Natural killer cell (primary cell): Measurements from ENCODE around the gene METTL24. TPM values are rescaled to one million over a fixed set of nuclear protein-coding genes. Genes with fewer than 3 reads are reported as not detected.

Experiments
- ATAC-seq, 3 donors: fragments of 150-1000 bp in 2 of 3; fragments of 200-7000 bp in 1 of 3; cut with Tn5 transposase; 1 replicate in 1 of 3; 2 replicates in 2 of 3; pipeline ENCODE4 v1.10.0; 2021; ENCODE audit warnings: mild to moderate bottlenecking in 2 of 3, moderate library complexity in 2 of 3
- DNase-seq, 2 donors: peaks; one replicate each; pipeline versions ENCODE4 v3.0.0 to v3.0.0-alpha.2; 2013 to 2021; ENCODE audit warnings: mixed read lengths in 1 of 2
- H3K27ac ChIP-seq: one replicate; pipeline ENCODE4 v1.5.1; 2013; ENCODE audit warnings: mild to moderate bottlenecking, low read length
- H3K27me3 ChIP-seq: one replicate; pipeline ENCODE4 v1.6.1; 2013; ENCODE audit warnings: low read length; ENCODE audit not compliant: control insufficient read depth, insufficient read depth
- H3K36me3 ChIP-seq: one replicate; pipeline ENCODE4 v1.6.1; 2013; ENCODE audit warnings: low read length; ENCODE audit not compliant: control insufficient read depth, insufficient read depth
- H3K4me1 ChIP-seq: one replicate; pipeline ENCODE4 v1.6.1; 2013; ENCODE audit warnings: low read length; ENCODE audit not compliant: control insufficient read depth, insufficient read depth
- H3K4me3 ChIP-seq: one replicate; pipeline ENCODE4 v1.5.1; 2013; ENCODE audit warnings: low read length
- H3K9me3 ChIP-seq: one replicate; pipeline ENCODE4 v1.6.1; 2013; ENCODE audit warnings: low read length; ENCODE audit not compliant: control insufficient read depth, insufficient read depth
- H3K27ac Mint-ChIP-seq, 2 donors: one replicate each; pipeline ENCODE4 v1.8.0; 2022; ENCODE audit warnings: mild to moderate bottlenecking in 2 of 2, mixed read lengths in 2 of 2, moderate library complexity in 1 of 2
- H3K27me3 Mint-ChIP-seq, 2 donors: one replicate each; pipeline ENCODE4 v1.8.0; 2022; ENCODE audit warnings: low read depth in 2 of 2, mixed read lengths in 2 of 2
- H3K36me3 Mint-ChIP-seq: one replicate; pipeline ENCODE4 v1.8.0; 2022; ENCODE audit warnings: mixed read lengths
- H3K4me1 Mint-ChIP-seq, 2 donors: one replicate each; pipeline ENCODE4 v1.8.0; 2022; ENCODE audit warnings: mixed read lengths in 2 of 2
- H3K4me3 Mint-ChIP-seq: one replicate; pipeline ENCODE4 v1.8.0; 2022; ENCODE audit warnings: mild to moderate bottlenecking, moderate library complexity, mixed read lengths
- H3K9me3 Mint-ChIP-seq, 2 donors: one replicate each; pipeline ENCODE4 v1.8.0; 2022; ENCODE audit warnings: mixed read lengths in 2 of 2
- WGBS: methylation state at CpG from one replicate; pipeline ENCODE4 v1.1.7; 2013; ENCODE audit warnings: missing lambda C conversion rate; ENCODE audit not compliant: insufficient coverage; 5-methylcytosine and 5-hydroxymethylcytosine counted together
- intact Hi-C: fragments of 100-400 bp; cut with micrococcal nuclease; formaldehyde crosslinking; loops from one replicate; pipeline ENCODE4 v1.14.2; 2022
- total RNA-seq, 4 donors: library from RNA; stranded (reverse); fragments of 120-200 nt in 1 of 4; gene quantifications; one replicate each; pipeline versions ENCODE4 v1.2.3 to v1.2.4, GENCODE V29; 2013 to 2022
- TF ChIP-seq, protein P1 (sequence below): fragments of 200-600 bp; IDR thresholded peaks from one replicate; pipeline ENCODE4 v1.8.0; 2022; ENCODE audit warnings: antibody characterized with exemption

The METTL24 gene
- total RNA-seq, 3 donors from 2014 or later (not counting 1 experiment from before 2014, with no cell fraction given) = 0.24 to 1.00 TPM; not detected in 1

DNA sequence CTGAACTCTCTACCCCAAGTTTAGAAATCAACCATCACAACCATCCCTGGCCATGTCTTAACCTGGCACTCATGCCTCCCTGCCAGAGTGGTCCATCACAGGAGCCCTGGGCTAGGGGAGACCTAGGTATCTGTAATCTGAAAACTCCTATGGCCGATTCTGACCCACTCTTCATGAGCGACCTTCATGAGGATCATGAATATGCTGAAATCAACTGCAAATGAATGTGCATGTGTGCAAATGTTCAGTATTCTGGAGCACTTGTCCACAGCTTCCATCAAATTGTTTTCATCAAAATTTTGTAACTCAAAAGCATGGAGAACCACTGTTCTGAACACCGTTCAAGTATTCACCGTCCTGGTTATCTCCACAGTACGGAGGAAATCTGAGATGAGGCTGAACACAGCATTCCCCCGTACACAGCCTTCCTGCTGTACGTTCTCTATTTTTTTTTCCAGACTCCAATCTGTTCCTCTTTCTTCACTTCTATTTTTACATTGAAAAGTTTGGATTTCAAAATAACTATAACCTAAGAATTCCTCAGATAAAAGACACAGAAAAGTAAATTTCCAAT is 17.7 kb downstream of the METTL24 start:
- H3K4me3 Mint-ChIP-seq = no peak overlapping the region
- no peaks in the 10 kb centered on the region for H3K36me3 Mint-ChIP-seq
- no peaks in the 10 kb centered on the region for H3K9me3 Mint-ChIP-seq
- WGBS = 62% methylated on average over 7 of the region's 7 CpGs
- Histone ChIP-seq H3K27me3 (no peaks in the 10 kb centered on the region), H3K36me3 (no peaks in the 10 kb centered on the region), H3K27ac (no peak overlapping the region), H3K4me1 (no peaks in the 10 kb centered on the region), H3K9me3 (no peaks in the 10 kb centered on the region), H3K4me3 (no peak overlapping the region)
- no peak for DNase-seq
- TF ChIP-seq, protein P1, sequence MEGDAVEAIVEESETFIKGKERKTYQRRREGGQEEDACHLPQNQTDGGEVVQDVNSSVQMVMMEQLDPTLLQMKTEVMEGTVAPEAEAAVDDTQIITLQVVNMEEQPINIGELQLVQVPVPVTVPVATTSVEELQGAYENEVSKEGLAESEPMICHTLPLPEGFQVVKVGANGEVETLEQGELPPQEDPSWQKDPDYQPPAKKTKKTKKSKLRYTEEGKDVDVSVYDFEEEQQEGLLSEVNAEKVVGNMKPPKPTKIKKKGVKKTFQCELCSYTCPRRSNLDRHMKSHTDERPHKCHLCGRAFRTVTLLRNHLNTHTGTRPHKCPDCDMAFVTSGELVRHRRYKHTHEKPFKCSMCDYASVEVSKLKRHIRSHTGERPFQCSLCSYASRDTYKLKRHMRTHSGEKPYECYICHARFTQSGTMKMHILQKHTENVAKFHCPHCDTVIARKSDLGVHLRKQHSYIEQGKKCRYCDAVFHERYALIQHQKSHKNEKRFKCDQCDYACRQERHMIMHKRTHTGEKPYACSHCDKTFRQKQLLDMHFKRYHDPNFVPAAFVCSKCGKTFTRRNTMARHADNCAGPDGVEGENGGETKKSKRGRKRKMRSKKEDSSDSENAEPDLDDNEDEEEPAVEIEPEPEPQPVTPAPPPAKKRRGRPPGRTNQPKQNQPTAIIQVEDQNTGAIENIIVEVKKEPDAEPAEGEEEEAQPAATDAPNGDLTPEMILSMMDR = no peak
- intact Hi-C loops = no loop called here
- no peaks in the 10 kb centered on the region for H3K4me1 Mint-ChIP-seq
- H3K27ac Mint-ChIP-seq = no peak overlapping the region
- H3K27me3 Mint-ChIP-seq = peaks cover 0 to 6% of the 10 kb centered on the region in 2 donors
- ATAC-seq = no peak

GRCh38 chr6:110338820-110339470 is 19.2 kb downstream of the METTL24 start:
- TF ChIP-seq, protein P1 = no peak
- Histone ChIP-seq H3K36me3 (no peaks in the 10 kb centered on the region), H3K9me3 (no peaks in the 10 kb centered on the region), H3K27me3 (no peaks in the 10 kb centered on the region), H3K27ac (no peak overlapping the region), H3K4me1 (no peaks in the 10 kb centered on the region), H3K4me3 (no peak overlapping the region)
- Mint-ChIP-seq H3K4me3 (no peak overlapping the region), H3K27me3 (peaks cover 0 to 6% of the 10 kb centered on the region in 2 donors), H3K4me1 (peaks cover 0 to 5% of the 10 kb centered on the region in 2 donors), H3K36me3 (no peaks in the 10 kb centered on the region), H3K9me3 (no peaks in the 10 kb centered on the region), H3K27ac (no peak overlapping the region)
- DNase-seq (no peak), ATAC-seq (no peak)
- intact Hi-C loops = no loop called here
- WGBS = 95% methylated on average over 3 of the region's 3 CpGs

DNA sequence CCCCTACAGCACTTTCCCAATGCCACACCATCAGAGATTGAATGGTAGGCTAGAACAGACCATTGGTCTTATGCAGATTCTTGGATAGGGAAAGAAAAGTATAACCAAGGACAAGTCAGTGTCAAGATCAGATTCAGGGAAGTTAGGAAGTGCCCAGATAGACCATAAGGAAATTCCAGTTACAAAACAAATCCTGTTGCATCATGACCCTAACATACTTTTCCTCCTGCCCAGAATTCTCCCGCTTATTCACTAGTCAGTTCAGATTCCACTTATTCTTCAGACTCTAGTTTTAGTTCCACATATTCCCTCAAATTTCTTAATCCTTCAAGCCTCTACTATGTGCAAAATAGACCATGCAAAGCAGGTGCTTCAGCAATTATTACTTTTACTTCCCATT is 20.7 kb downstream of the METTL24 start:
- intact Hi-C loops = no loop called here
- 92% methylated on average over 1 of the region's 1 CpG for WGBS

More for the DNA sequence above, 20.7 kb downstream of the METTL24 start:
- H3K27me3 ChIP-seq = no peaks in the 10 kb centered on the region
- ATAC-seq (no peak), DNase-seq (no peak)
- H3K4me1 ChIP-seq = no peaks in the 10 kb centered on the region
- peaks cover 0 to 5% of the 10 kb centered on the region in 2 donors for H3K4me1 Mint-ChIP-seq
- H3K27ac ChIP-seq = no peak overlapping the region
- H3K4me3 ChIP-seq = no peak overlapping the region
- TF ChIP-seq, protein P1 = no peak
- no peaks in the 10 kb centered on the region for H3K36me3 Mint-ChIP-seq
- H3K36me3 ChIP-seq = no peaks in the 10 kb centered on the region
- H3K4me3 Mint-ChIP-seq = no peak overlapping the region
- no peaks in the 10 kb centered on the region for H3K9me3 Mint-ChIP-seq
- peaks cover 0 to 6% of the 10 kb centered on the region in 2 donors for H3K27me3 Mint-ChIP-seq
- H3K27ac Mint-ChIP-seq = no peak overlapping the region
- no peaks in the 10 kb centered on the region for H3K9me3 ChIP-seq
